ENCODE data around the gene SFXN4. TPM values are rescaled to one million over a fixed set of nuclear protein-coding genes. Genes with fewer than 3 reads are reported as not detected.

Gene SFXN4, protein sequence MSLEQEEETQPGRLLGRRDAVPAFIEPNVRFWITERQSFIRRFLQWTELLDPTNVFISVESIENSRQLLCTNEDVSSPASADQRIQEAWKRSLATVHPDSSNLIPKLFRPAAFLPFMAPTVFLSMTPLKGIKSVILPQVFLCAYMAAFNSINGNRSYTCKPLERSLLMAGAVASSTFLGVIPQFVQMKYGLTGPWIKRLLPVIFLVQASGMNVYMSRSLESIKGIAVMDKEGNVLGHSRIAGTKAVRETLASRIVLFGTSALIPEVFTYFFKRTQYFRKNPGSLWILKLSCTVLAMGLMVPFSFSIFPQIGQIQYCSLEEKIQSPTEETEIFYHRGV
- total RNA-seq = 10 to 100 TPM; 18.3 to 23.2 TPM
- 15.2 TPM for polyA plus RNA-seq (2013, experiment 1 of 2)
- 13.0 TPM for polyA plus RNA-seq (2013, experiment 2 of 2)
- long read RNA-seq, experiment 1, partial matches to known transcripts = 0 of 8 reads
- long read RNA-seq, experiment 1, other reads (novel, unspliced or antisense) = 6 of 8 reads
- long read RNA-seq, experiment 2, transcript SFXN4-201 (14 exons, 1,363 nt) = major isoform, 17 of 27 reads
- long read RNA-seq, experiment 2, partial matches to known transcripts = 3 of 27 reads
- long read RNA-seq, experiment 2, other reads (novel, unspliced or antisense) = 7 of 27 reads
- long read RNA-seq, experiment 3, transcript SFXN4-201 (14 exons, 1,363 nt) = major isoform, 61 of 90 reads
- long read RNA-seq, experiment 3, partial matches to known transcripts = 2 of 90 reads
- long read RNA-seq, experiment 3, other reads (novel, unspliced or antisense) = 27 of 90 reads
- long read RNA-seq, experiment 4, transcript SFXN4-201 (14 exons, 1,363 nt) = major isoform, 46 of 68 reads
- long read RNA-seq, experiment 4, partial matches to known transcripts = 2 of 68 reads
- long read RNA-seq, experiment 4, other reads (novel, unspliced or antisense) = 20 of 68 reads

DNA sequence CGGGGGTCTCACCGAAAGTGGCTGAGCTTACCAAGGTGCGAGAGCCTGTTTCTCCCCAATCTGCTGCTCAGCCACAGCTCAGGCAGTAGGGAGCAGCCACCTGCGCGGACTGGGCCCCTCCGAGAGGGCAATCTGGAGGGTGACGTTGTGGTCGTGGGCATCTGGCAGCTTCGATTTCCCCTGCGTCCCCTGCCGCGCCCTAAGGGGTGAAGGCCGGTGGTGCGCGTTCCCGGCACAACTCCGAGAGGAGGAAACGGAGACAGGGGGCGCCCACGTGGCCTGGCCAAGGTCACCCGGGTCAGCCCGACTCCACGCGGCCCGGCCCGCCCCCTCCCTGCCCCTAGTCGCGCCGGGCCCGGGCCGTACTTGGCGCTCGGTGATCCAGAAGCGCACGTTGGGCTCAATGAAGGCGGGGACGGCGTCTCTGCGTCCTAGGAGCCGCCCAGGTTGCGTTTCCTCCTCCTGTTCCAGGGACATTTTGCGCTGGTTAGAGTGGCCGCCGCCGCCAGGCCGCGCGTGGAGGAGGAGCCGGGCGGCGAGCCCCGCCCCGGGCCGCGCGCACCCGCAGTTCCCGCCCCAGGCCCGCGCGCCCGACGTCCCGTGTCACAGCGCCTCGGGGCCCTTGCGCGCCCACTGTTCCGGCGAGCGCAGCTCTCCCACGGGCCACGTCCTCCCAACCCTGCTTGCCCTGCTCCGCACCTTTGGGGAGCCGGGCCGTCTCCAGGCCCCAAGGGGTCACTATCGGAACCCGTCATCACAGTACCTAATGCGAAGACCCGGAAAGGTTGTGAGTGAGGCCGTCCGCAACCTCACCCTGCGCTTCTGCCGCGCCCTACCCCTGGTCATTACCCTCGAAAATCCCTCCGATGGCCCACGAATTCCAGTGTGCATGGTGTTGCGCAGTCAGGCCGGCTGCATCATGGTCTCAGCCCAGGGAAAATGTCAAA, at the start of gene SFXN4:
TSS of gene SFXN4 (minus strand) at position 544 of the 947 bp plus-strand sequence. CDS start at position 477, 67 bp downstream.
- Mint-ChIP-seq H3K4me1 (peaks cover 10% of the 10 kb centered on the region), H3K4me3 (peak within 1 kb of the TSS; percentile 76), H3K27me3 (ENCODE audit: insufficient read depth) (no peaks in the 10 kb centered on the region), H3K27ac (peak within 1 kb of the TSS; percentile 79), H3K9me3 (no peaks in the 10 kb centered on the region), H3K36me3 (ENCODE audit: low read depth) (peaks cover 32% of the 10 kb centered on the region)
- peak within 1 kb of the TSS; percentile 58 for H3K9ac ChIP-seq (ENCODE audit: extremely low read depth, low read length, poor library complexity, severe bottlenecking)
- DNase-seq = peak; percentile 81
- 6 to 12% methylated on average over 38 to 89 of the region's 90 CpGs for WGBS, 2 experiments (ENCODE audit: insufficient coverage in 1 of 2, insufficient read length in 1 of 2)
- peak within 1 kb of the TSS; percentile 78 for H3K4me3 ChIP-seq (ENCODE audit: low read length)
- H3K4me1 ChIP-seq (ENCODE audit: control insufficient read depth, insufficient read depth, low read length) = peaks cover 4% of the 10 kb centered on the region
- peaks cover 33% of the 10 kb centered on the region for H3K36me3 ChIP-seq (ENCODE audit: control insufficient read depth, insufficient read depth, low read length)
- H3K27ac ChIP-seq (ENCODE audit: low read depth, low read length) = peak within 1 kb of the TSS; percentile 38
- no peaks in the 10 kb centered on the region for H3K27me3 ChIP-seq (ENCODE audit: control insufficient read depth, insufficient read depth, low read length, poor library complexity, severe bottlenecking)
- H3K9me3 ChIP-seq (ENCODE audit: control insufficient read depth, low read length) = no peaks in the 10 kb centered on the region
- TF ChIP-seq, protein P1, sequence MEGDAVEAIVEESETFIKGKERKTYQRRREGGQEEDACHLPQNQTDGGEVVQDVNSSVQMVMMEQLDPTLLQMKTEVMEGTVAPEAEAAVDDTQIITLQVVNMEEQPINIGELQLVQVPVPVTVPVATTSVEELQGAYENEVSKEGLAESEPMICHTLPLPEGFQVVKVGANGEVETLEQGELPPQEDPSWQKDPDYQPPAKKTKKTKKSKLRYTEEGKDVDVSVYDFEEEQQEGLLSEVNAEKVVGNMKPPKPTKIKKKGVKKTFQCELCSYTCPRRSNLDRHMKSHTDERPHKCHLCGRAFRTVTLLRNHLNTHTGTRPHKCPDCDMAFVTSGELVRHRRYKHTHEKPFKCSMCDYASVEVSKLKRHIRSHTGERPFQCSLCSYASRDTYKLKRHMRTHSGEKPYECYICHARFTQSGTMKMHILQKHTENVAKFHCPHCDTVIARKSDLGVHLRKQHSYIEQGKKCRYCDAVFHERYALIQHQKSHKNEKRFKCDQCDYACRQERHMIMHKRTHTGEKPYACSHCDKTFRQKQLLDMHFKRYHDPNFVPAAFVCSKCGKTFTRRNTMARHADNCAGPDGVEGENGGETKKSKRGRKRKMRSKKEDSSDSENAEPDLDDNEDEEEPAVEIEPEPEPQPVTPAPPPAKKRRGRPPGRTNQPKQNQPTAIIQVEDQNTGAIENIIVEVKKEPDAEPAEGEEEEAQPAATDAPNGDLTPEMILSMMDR (conservative IDR thresholded peaks at IDR 0.05) = peak; percentile 37

DNA sequence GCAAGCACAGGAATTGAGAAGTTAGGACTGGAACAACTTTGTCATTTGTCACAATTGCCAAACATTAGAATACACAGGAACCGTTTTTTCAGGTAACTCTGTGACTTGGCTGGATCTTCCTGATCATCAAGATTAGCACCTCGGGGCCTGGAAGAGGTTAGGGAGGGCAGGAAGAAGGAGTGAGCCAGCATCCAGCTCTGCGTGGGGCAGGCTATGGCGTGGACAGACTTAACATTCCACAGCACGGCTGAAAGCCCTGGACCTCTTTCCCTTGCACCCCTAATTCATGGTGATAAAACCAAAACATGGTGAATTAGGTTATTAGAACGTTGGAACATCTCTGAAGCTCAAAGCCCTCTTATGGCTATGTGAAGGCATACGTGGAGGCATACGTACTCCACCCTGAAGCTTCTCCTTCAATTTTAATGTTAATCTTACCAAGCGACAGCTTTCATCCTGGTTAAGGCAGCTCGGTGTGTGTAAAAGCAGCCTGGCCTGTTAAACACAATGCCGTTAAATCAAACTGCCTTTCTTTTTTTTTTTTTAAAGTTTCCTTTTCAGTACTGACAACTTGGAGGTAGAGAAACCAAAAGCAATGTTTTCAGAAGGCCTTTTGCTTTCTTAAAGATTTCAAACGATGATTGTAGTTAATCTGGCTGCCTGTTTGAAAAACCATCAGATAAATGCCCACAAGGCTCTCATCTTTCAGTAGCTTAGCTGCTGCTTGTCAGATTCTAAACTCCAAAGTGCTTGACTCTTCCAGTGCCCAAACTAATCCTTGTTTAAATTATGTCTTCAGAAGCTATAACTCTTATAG, 46.3 kb upstream of the SFXN4 start:
- peaks cover 37% of the 10 kb centered on the region for H3K4me1 Mint-ChIP-seq
- H3K4me1 ChIP-seq (ENCODE audit: control insufficient read depth, insufficient read depth, low read length) = peaks cover 12% of the 10 kb centered on the region
- 50 to 61% methylated on average over 12 of the region's 12 CpGs for WGBS, 2 experiments (ENCODE audit: insufficient coverage in 1 of 2, insufficient read length in 1 of 2)
- no peaks in the 10 kb centered on the region for H3K9me3 Mint-ChIP-seq
- TF ChIP-seq, protein P1 (conservative IDR thresholded peaks at IDR 0.05) = no peak
- H3K36me3 ChIP-seq (ENCODE audit: control insufficient read depth, insufficient read depth, low read length) = no peaks in the 10 kb centered on the region
- H3K27ac ChIP-seq (ENCODE audit: low read depth, low read length) = no peak overlapping the region
- no peaks in the 10 kb centered on the region for H3K36me3 Mint-ChIP-seq (ENCODE audit: low read depth)
- no peaks in the 10 kb centered on the region for H3K9me3 ChIP-seq (ENCODE audit: control insufficient read depth, low read length)
- no peak overlapping the region for H3K9ac ChIP-seq (ENCODE audit: extremely low read depth, low read length, poor library complexity, severe bottlenecking)
- peaks cover 15% of the 10 kb centered on the region for H3K27me3 ChIP-seq (ENCODE audit: control insufficient read depth, insufficient read depth, low read length, poor library complexity, severe bottlenecking)
- H3K4me3 ChIP-seq (ENCODE audit: low read length) = no peak overlapping the region
- H3K4me3 Mint-ChIP-seq = no peak overlapping the region
- no peak overlapping the region for H3K27ac Mint-ChIP-seq
- H3K27me3 Mint-ChIP-seq (ENCODE audit: insufficient read depth) = peaks cover 18% of the 10 kb centered on the region
- DNase-seq = no peak

All from endodermal cell (in vitro differentiated cells).